Esophagus squamous epithelium (tissue), 4 donors: ENCODE measurements around the gene STK32C.

Experiments
- CTCF ChIP-seq, 6 experiments: fragments of 450-650 bp in 4 of 6; fragments of 200-600 bp in 2 of 6; sonication (generic) in 2 of 6; IDR thresholded peaks; one replicate each; pipeline ENCODE4 v1.5.1; 2016 to 2019; ENCODE audit warnings: antibody characterized with exemption in 6 of 6, mild to moderate bottlenecking in 4 of 6, moderate library complexity in 4 of 6
- POLR2A ChIP-seq, 4 donors: fragments of 450-650 bp; IDR thresholded peaks; one replicate each; pipeline ENCODE4 v1.6.1; 2017; ENCODE audit warnings: antibody characterized with exemption in 4 of 4, mild to moderate bottlenecking in 4 of 4, moderate library complexity in 3 of 4

GRCh38 chr10:132241086-132241485, 66.7 kb downstream of the STK32C start:
- TF ChIP-seq CTCF (IDR thresholded peaks at IDR 0.05) (no peak), POLR2A (IDR thresholded peaks at IDR 0.05) (no peak)
